ENCODE results near the gene GP2. TPM values are rescaled to one million over a fixed set of nuclear protein-coding genes. Genes with fewer than 3 reads are reported as not detected.

GP2 gene
- total RNA-seq, 4 donors from 2014 or later, result 0.31 TPM; not detected in 3

DNA sequence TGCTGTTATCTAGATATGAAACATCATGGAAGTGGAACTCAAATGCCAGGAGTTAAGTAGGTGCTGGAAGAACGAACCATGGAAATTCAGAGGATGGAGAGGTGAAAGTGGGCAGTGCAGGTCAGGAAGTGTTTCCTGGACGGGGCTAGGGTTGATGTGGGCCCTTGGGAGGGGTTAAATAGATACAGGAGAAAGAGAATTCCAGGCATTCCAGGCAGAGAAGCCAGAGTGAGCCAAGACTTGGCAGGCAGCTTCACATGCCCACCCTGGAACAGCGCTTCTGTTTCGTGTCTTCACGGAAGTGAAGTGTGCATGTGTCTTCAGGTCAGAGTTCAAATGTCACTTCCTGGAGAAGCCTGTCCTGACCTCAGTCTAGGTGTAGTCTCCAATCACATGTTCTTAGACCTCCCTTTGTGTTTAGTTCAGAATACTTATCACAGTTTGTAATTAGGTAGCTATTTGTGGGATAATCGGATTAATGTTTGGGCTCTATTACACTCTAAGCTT is 41.3 kb downstream of the GP2 start:
- peaks cover 6% of the 10 kb centered on the region for H3K27me3 ChIP-seq
- 38% methylated on average over 6 of the region's 6 CpGs for WGBS
- no peak for DNase-seq (ENCODE audit: low spot score in 2 of 2)

DNA sequence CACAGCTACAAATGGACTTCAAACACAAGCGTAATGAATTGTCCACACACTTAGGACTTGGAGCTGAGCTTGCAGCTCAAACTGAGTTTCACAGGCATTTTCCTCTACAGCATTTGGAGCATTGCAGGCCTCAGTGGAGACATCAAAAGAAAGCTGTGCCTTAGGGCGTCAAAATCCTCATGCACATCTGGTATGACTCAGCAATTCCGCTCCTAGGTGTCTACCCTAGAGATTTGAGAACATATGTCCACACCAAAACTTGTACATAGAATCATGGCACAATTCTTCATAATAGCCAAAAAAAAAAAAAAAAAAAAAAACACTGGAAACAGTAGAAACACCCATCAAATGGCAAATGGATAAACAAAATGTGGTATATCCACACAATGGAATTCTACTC is 47.1 kb downstream of the GP2 start:
- peaks cover 6% of the 10 kb centered on the region for H3K27me3 ChIP-seq
- no peaks in the 10 kb centered on the region for H3K36me3 ChIP-seq
- H3K4me3 ChIP-seq, result no peak overlapping the region
- H3K4me1 ChIP-seq, result no peaks in the 10 kb centered on the region
- WGBS, result 76% methylated on average over 3 of the region's 3 CpGs
- no peak for DNase-seq (ENCODE audit: low spot score in 2 of 2)
- no peak overlapping the region for H3K27ac ChIP-seq
- TF ChIP-seq POLR2A (IDR thresholded peaks at IDR 0.05), result no peak
- TF ChIP-seq, protein P1, sequence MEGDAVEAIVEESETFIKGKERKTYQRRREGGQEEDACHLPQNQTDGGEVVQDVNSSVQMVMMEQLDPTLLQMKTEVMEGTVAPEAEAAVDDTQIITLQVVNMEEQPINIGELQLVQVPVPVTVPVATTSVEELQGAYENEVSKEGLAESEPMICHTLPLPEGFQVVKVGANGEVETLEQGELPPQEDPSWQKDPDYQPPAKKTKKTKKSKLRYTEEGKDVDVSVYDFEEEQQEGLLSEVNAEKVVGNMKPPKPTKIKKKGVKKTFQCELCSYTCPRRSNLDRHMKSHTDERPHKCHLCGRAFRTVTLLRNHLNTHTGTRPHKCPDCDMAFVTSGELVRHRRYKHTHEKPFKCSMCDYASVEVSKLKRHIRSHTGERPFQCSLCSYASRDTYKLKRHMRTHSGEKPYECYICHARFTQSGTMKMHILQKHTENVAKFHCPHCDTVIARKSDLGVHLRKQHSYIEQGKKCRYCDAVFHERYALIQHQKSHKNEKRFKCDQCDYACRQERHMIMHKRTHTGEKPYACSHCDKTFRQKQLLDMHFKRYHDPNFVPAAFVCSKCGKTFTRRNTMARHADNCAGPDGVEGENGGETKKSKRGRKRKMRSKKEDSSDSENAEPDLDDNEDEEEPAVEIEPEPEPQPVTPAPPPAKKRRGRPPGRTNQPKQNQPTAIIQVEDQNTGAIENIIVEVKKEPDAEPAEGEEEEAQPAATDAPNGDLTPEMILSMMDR (IDR thresholded peaks at IDR 0.05), result no peak
- no peak for TF ChIP-seq POLR2AphosphoS5 (IDR thresholded peaks at IDR 0.05)
- TF ChIP-seq EP300 (IDR thresholded peaks at IDR 0.05), result no peak
- no peaks in the 10 kb centered on the region for H3K9me3 ChIP-seq

More for the DNA sequence above, 41.3 kb downstream of the GP2 start:
- TF ChIP-seq POLR2AphosphoS5 (IDR thresholded peaks at IDR 0.05) (no peak), EP300 (IDR thresholded peaks at IDR 0.05) (no peak), POLR2A (IDR thresholded peaks at IDR 0.05) (no peak)
- TF ChIP-seq, protein P1 (IDR thresholded peaks at IDR 0.05), result no peak
- Histone ChIP-seq H3K9me3 (no peaks in the 10 kb centered on the region), H3K4me1 (no peaks in the 10 kb centered on the region), H3K4me3 (no peak overlapping the region), H3K36me3 (no peaks in the 10 kb centered on the region), H3K27ac (no peak overlapping the region)

DNA sequence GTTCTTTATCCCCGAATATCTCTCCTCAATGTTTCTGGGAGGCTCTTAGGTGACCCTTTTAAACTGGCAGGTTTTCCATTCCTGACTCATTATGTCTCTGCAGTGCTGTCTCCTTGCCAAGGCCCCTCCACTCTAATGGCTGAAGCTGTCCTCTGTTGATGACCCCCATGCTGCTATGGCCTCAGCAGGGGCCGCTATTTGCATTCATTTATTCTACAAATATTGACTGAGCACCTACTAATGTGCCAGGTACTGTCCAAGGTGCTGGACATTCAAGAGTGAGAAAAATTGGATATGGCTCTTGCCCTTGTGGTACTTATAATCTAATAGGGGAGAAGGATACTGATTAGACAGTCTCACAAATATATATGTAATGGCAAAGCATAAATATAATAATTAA is 55.4 kb downstream of the GP2 start:
- 66% methylated on average over 2 of the region's 2 CpGs for WGBS
- TF ChIP-seq POLR2AphosphoS5 (IDR thresholded peaks at IDR 0.05), result no peak
- no peak for TF ChIP-seq POLR2A (IDR thresholded peaks at IDR 0.05)
- TF ChIP-seq EP300 (IDR thresholded peaks at IDR 0.05), result no peak
- TF ChIP-seq, protein P1 (IDR thresholded peaks at IDR 0.05), result no peak
- H3K4me3 ChIP-seq, result no peak overlapping the region
- no peaks in the 10 kb centered on the region for H3K27me3 ChIP-seq
- no peak for DNase-seq (ENCODE audit: low spot score in 2 of 2)
- no peaks in the 10 kb centered on the region for H3K36me3 ChIP-seq
- H3K4me1 ChIP-seq, result no peaks in the 10 kb centered on the region
- H3K27ac ChIP-seq, result no peak overlapping the region
- H3K9me3 ChIP-seq, result no peaks in the 10 kb centered on the region

DNA sequence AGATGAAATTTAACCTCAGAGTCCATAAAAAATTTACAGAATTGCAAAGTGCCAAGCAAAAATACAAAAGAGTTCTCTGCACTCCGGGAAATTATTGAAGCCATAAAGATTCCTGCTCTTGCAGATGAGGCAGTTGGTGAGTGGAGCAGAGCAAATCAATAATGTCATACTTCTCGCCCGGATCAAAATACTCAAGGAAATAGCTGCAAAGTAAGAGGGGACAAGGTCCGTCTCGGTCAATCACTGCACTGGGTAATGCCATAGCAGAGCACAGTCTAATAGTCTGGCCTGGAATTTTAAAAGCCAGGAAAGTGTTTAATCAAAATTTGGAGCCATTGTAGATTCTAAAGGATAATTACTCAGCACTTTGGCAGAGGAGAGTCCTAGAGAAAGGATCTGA is 58.9 kb downstream of the GP2 start:
- no peak for DNase-seq (ENCODE audit: low spot score in 2 of 2)
- WGBS, result 78% methylated on average over 5 of the region's 5 CpGs
- no peaks in the 10 kb centered on the region for H3K9me3 ChIP-seq
- H3K36me3 ChIP-seq, result no peaks in the 10 kb centered on the region
- no peaks in the 10 kb centered on the region for H3K27me3 ChIP-seq
- H3K4me1 ChIP-seq, result no peaks in the 10 kb centered on the region
- TF ChIP-seq POLR2A (IDR thresholded peaks at IDR 0.05) (no peak), POLR2AphosphoS5 (IDR thresholded peaks at IDR 0.05) (no peak), EP300 (IDR thresholded peaks at IDR 0.05) (no peak)
- TF ChIP-seq, protein P1 (IDR thresholded peaks at IDR 0.05), result no peak
- H3K4me3 ChIP-seq, result no peak overlapping the region
- no peak overlapping the region for H3K27ac ChIP-seq

DNA sequence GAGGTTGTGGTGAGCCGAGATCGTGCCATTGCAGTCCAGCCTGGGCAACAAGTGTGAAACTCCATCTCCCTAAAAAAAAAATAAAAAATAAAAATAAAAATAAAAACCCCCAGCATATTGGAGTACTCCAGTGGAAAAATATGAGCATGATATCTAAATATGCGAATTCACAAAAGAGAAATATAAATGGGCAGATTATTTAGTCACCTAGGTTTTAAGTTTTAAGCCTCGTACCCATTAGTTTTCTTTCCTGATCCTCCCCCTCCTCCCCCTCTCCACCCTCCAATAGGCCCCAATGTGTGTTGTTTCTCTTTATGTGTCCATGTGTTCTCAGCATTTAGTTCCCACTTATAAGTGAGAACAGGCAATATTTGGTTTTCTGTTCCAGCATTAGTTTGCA is 62.3 kb downstream of the GP2 start:
- WGBS, result 90% methylated on average over 4 of the region's 4 CpGs
- TF ChIP-seq, protein P1 (IDR thresholded peaks at IDR 0.05), result no peak
- no peak for TF ChIP-seq EP300 (IDR thresholded peaks at IDR 0.05)
- no peak for TF ChIP-seq POLR2AphosphoS5 (IDR thresholded peaks at IDR 0.05)
- no peak for TF ChIP-seq POLR2A (IDR thresholded peaks at IDR 0.05)
- Histone ChIP-seq H3K27ac (no peak overlapping the region), H3K4me3 (no peak overlapping the region), H3K9me3 (no peaks in the 10 kb centered on the region), H3K27me3 (no peaks in the 10 kb centered on the region), H3K36me3 (no peaks in the 10 kb centered on the region), H3K4me1 (no peaks in the 10 kb centered on the region)
- DNase-seq (ENCODE audit: low spot score in 2 of 2), result no peak
